PC-9 (cell line): ENCODE data around the gene CTU2. TPM values are rescaled to one million over a fixed set of nuclear protein-coding genes. Genes with fewer than 3 reads are reported as not detected.

Experiments used
- BruUV-seq: library from RNA; stranded (reverse); fragments of 400-500 nt; replicated peaks from 2 replicates; lab custom pipeline; 2021; lab: Mats Ljungman, UMichigan
- CTCF ChIA-PET: fragments of 300-600 bp; sonication (Branson Sonifier 250); formaldehyde crosslinking; loops from one replicate; lab custom pipeline; 2022; ENCODE audit warnings: antibody characterized with exemption; lab: Charles Lee
- POLR2A ChIA-PET: fragments of 300-600 bp; sonication (Branson Sonifier 250); formaldehyde crosslinking; loops from one replicate; lab custom pipeline; 2022; ENCODE audit warnings: antibody characterized with exemption; ENCODE audit not compliant: unreplicated experiment; lab: Charles Lee
- DNase-seq, 2 experiments: peaks; one replicate each; pipeline versions ENCODE4 v3.0.0 to v3.0.0-alpha.2; 2015 to 2022; ENCODE audit warnings: mixed read lengths in 1 of 2
- H2AFZ ChIP-seq: fragments of 200-600 bp; sonication (generic); 2 replicates; pipeline ENCODE4 v1.8.1; 2017; ENCODE audit warnings: antibody characterized with exemption
- H3F3A ChIP-seq: fragments of 200-600 bp; sonication (generic); 2 replicates; pipeline ENCODE4 v1.8.1; 2017; ENCODE audit warnings: antibody characterized with exemption, mild to moderate bottlenecking, low read depth; ENCODE audit not compliant: insufficient read depth
- H3K27ac ChIP-seq: fragments of 200-600 bp; sonication (generic); 2 replicates; pipeline ENCODE4 v1.6.1; 2016; ENCODE audit warnings: mixed run types
- H3K27me3 ChIP-seq: fragments of 200-600 bp; sonication (generic); 2 replicates; pipeline ENCODE4 v1.6.1; 2016; ENCODE audit warnings: low read depth, mixed run types; ENCODE audit not compliant: insufficient read depth
- H3K36me3 ChIP-seq: fragments of 200-600 bp; sonication (generic); 2 replicates; pipeline ENCODE4 v1.6.1; 2016; ENCODE audit warnings: low read depth, mixed run types
- H3K4me1 ChIP-seq: fragments of 200-600 bp; sonication (generic); replicated peaks from 2 replicates; pipeline ENCODE4 v1.6.1; 2016; ENCODE audit warnings: mixed run types; ENCODE audit not compliant: insufficient read depth
- H3K4me2 ChIP-seq: fragments of 200-600 bp; sonication (generic); 2 replicates; pipeline ENCODE4 v1.6.1; 2017; ENCODE audit warnings: mixed run types
- H3K4me3 ChIP-seq: fragments of 200-600 bp; sonication (generic); 2 replicates; pipeline ENCODE4 v1.6.1; 2016; ENCODE audit warnings: mixed run types
- H3K79me2 ChIP-seq: fragments of 200-600 bp; sonication (generic); 2 replicates; pipeline ENCODE4 v1.6.1; 2017; ENCODE audit warnings: low read depth, mixed run types
- H3K9me2 ChIP-seq: fragments of 200-600 bp; sonication (generic); 2 replicates; pipeline ENCODE4 v1.8.1; 2017; ENCODE audit warnings: mild to moderate bottlenecking; ENCODE audit not compliant: insufficient read depth
- H3K9me3 ChIP-seq: fragments of 200-600 bp; sonication (generic); 2 replicates; pipeline ENCODE4 v1.8.1; 2016; ENCODE audit warnings: low read depth; ENCODE audit not compliant: insufficient read depth
- H4K20me1 ChIP-seq: fragments of 200-600 bp; sonication (generic); 2 replicates; pipeline ENCODE4 v1.8.1; 2017; ENCODE audit not compliant: insufficient read depth
- CTCF ChIP-seq: fragments of 200-600 bp; sonication (generic); conservative IDR thresholded peaks from 2 replicates; pipeline ENCODE4 v1.6.1; 2017; ENCODE audit warnings: mixed run types, antibody characterized with exemption, mild to moderate bottlenecking, moderate library complexity
- EZH2 ChIP-seq: fragments of 200-600 bp; sonication (generic); IDR thresholded peaks from 2 replicates; pipeline ENCODE4 v1.8.0; 2017; ENCODE audit warnings: antibody characterized with exemption, low read depth
- intact Hi-C: fragments of 100-400 bp; cut with micrococcal nuclease; formaldehyde crosslinking; loops from one replicate; pipeline ENCODE4 v1.10.0; 2022; ENCODE audit not compliant: unreplicated experiment
- total RNA-seq: library from RNA; stranded (reverse); gene quantifications from 2 replicates; pipeline ENCODE4 v1.2.3, GENCODE V29; 2021

Gene CTU2
- total RNA-seq, 1 experiment from 2014 or later = 20.0 TPM

- H3K79me2 ChIP-seq = peaks cover 76% of the 10 kb centered on the region
- H3K4me2 ChIP-seq = peak overlapping the region; percentile 83
- no peak overlapping the region for H2AFZ ChIP-seq
- H3K4me1 ChIP-seq = peaks cover 94% of the 10 kb centered on the region
- intact Hi-C loops = loop anchor here (1.0 to 5.0 kb wide), 2 partner anchors 10 to 894 kb away; partner anchors contain the start of gene SLC7A5
- H3F3A ChIP-seq = peaks cover 77% of the 10 kb centered on the region
- H3K4me3 ChIP-seq = no peak overlapping the region; the same call in 1 of the 2 replicates
- no peaks in the 10 kb centered on the region for H3K27me3 ChIP-seq
- ChIA-PET POLR2A (interaction anchor here (0.5 to 1.1 kb wide), 6 partner anchors 10 to 972 kb away, joined by 3 to 6 read pairs (median 3); no protein-coding TSS in a partner anchor), CTCF (interaction anchor here (1.7 to 3.1 kb wide), 2 partner anchors 21 to 24 kb away, joined by 9 to 11 read pairs; no protein-coding TSS in a partner anchor)
- no peaks in the 10 kb centered on the region for H3K9me3 ChIP-seq
- TF ChIP-seq EZH2 (no peak), CTCF (no peak)
- peak in 1 of 2 experiments; percentile 81 for DNase-seq
- H4K20me1 ChIP-seq = peaks cover 24% of the 10 kb centered on the region
- H3K9me2 ChIP-seq = no peaks in the 10 kb centered on the region
- BruUV-seq = no TSS peak
- H3K36me3 ChIP-seq = no peaks in the 10 kb centered on the region
- peak overlapping the region; percentile 63 for H3K27ac ChIP-seq
These were observed 54.8 kb downstream of the CTU2 start for GRCh38 chr16:88761143-88761534.

GRCh38 chr16:88761830-88762229, 55.5 kb downstream of the CTU2 start:
- TF ChIP-seq EZH2 (no peak), CTCF (no peak)
- H3K4me3 ChIP-seq = peak overlapping the region; percentile 49; the same call in 1 of the 2 replicates
- peaks cover 83% of the 10 kb centered on the region for H3K79me2 ChIP-seq
- no peak overlapping the region for H2AFZ ChIP-seq
- intact Hi-C loops = loop anchor here (1.0 to 5.0 kb wide), 3 partner anchors 9 to 895 kb away; partner anchors contain the start of gene SLC7A5
- H3K4me2 ChIP-seq = peak overlapping the region; percentile 83
- H3K9me3 ChIP-seq = no peaks in the 10 kb centered on the region
- no peaks in the 10 kb centered on the region for H3K9me2 ChIP-seq
- no peaks in the 10 kb centered on the region for H3K36me3 ChIP-seq
- peaks cover 77% of the 10 kb centered on the region for H3F3A ChIP-seq
- H3K27me3 ChIP-seq = no peaks in the 10 kb centered on the region
- no TSS peak for BruUV-seq
- peaks cover 98% of the 10 kb centered on the region for H3K4me1 ChIP-seq
- ChIA-PET POLR2A (interaction anchor here (0.6 to 1.3 kb wide), 6 partner anchors 9 to 909 kb away, joined by 3 to 11 read pairs (median 4); no protein-coding TSS in a partner anchor), CTCF (interaction anchor here (0.8 to 3.1 kb wide), 3 partner anchors 9 to 24 kb away, joined by 5 to 11 read pairs (median 9); no protein-coding TSS in a partner anchor)
- peak; percentile 88 to 98 for DNase-seq
- H4K20me1 ChIP-seq = peaks cover 23% of the 10 kb centered on the region
- peak overlapping the region; percentile 63 for H3K27ac ChIP-seq

- Histone ChIP-seq H3K4me2 (peak overlapping the region; percentile 83), H3K4me1 (peaks cover 98% of the 10 kb centered on the region), H3K79me2 (peaks cover 87% of the 10 kb centered on the region), H4K20me1 (peaks cover 28% of the 10 kb centered on the region), H3K27ac (peak overlapping the region; percentile 63), H2AFZ (no peak overlapping the region), H3K36me3 (no peaks in the 10 kb centered on the region), H3K9me2 (no peaks in the 10 kb centered on the region), H3F3A (peaks cover 80% of the 10 kb centered on the region), H3K27me3 (no peaks in the 10 kb centered on the region), H3K9me3 (no peaks in the 10 kb centered on the region), H3K4me3 (peak overlapping the region; percentile 49; the same call in 1 of the 2 replicates)
- BruUV-seq = TSS peak; percentile 54
- intact Hi-C loops = loop anchor here (2.0 to 5.0 kb wide), 2 partner anchors 24 to 895 kb away; partner anchors contain the start of gene SLC7A5
- TF ChIP-seq EZH2 (no peak), CTCF (no peak)
- DNase-seq = no peak
- CTCF ChIA-PET = interaction anchor here (0.5 to 3.1 kb wide), 5 partner anchors 8 to 83 kb away, joined by 4 to 11 read pairs (median 8); no protein-coding TSS in a partner anchor
- POLR2A ChIA-PET = interaction anchor here (0.6 to 1.3 kb wide), 8 partner anchors 9 to 1388 kb away, joined by 3 to 37 read pairs (median 5); no protein-coding TSS in a partner anchor
These were observed 56.1 kb downstream of the CTU2 start for GRCh38 chr16:88762258-88762870.
